ENCODE measurements around the gene PRMT7. TPM values are rescaled to one million over a fixed set of nuclear protein-coding genes. Genes with fewer than 3 reads are reported as not detected.

PRMT7 gene
- total RNA-seq, 1 donor from 2014 or later: 30.0 TPM

- H3K4me3 ChIP-seq: no peak overlapping the region
- H3K9me3 ChIP-seq: no peaks in the 10 kb centered on the region
- H3K27ac ChIP-seq: no peak overlapping the region
- H3K36me3 ChIP-seq: peaks cover 27% of the 10 kb centered on the region
- DNase-seq (no peak), ATAC-seq (no peak)
- peaks cover 25% of the 10 kb centered on the region for H3K4me1 ChIP-seq
- no peaks in the 10 kb centered on the region for H3K27me3 ChIP-seq
- intact Hi-C loops (cut with DNase I): no loop called here
- TF ChIP-seq, protein P1, sequence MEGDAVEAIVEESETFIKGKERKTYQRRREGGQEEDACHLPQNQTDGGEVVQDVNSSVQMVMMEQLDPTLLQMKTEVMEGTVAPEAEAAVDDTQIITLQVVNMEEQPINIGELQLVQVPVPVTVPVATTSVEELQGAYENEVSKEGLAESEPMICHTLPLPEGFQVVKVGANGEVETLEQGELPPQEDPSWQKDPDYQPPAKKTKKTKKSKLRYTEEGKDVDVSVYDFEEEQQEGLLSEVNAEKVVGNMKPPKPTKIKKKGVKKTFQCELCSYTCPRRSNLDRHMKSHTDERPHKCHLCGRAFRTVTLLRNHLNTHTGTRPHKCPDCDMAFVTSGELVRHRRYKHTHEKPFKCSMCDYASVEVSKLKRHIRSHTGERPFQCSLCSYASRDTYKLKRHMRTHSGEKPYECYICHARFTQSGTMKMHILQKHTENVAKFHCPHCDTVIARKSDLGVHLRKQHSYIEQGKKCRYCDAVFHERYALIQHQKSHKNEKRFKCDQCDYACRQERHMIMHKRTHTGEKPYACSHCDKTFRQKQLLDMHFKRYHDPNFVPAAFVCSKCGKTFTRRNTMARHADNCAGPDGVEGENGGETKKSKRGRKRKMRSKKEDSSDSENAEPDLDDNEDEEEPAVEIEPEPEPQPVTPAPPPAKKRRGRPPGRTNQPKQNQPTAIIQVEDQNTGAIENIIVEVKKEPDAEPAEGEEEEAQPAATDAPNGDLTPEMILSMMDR (IDR thresholded peaks at IDR 0.05): no peak
Measured at GRCh38 chr16:68313116-68313515, 2.3 kb downstream of the PRMT7 start.

GRCh38 chr16:68319185-68319908 lies 8.5 kb downstream of the PRMT7 start:
- intact Hi-C loops (cut with DNase I): no loop called here
- H3K9me3 ChIP-seq: no peaks in the 10 kb centered on the region
- no peaks in the 10 kb centered on the region for H3K4me1 ChIP-seq
- H3K27ac ChIP-seq: no peak overlapping the region
- no peak for DNase-seq
- peak; percentile 53 for ATAC-seq
- H3K27me3 ChIP-seq: no peaks in the 10 kb centered on the region
- TF ChIP-seq, protein P1 (IDR thresholded peaks at IDR 0.05): no peak
- peaks cover 44% of the 10 kb centered on the region for H3K36me3 ChIP-seq
- no peak overlapping the region for H3K4me3 ChIP-seq

GRCh38 chr16:68324336-68324735 lies 13.5 kb downstream of the PRMT7 start:
- no peaks in the 10 kb centered on the region for H3K4me1 ChIP-seq
- no peaks in the 10 kb centered on the region for H3K27me3 ChIP-seq
- TF ChIP-seq, protein P1 (IDR thresholded peaks at IDR 0.05): no peak
- no peak overlapping the region for H3K4me3 ChIP-seq
- intact Hi-C loops (cut with DNase I): no loop called here
- DNase-seq (no peak), ATAC-seq (no peak)
- H3K27ac ChIP-seq: no peak overlapping the region
- no peaks in the 10 kb centered on the region for H3K9me3 ChIP-seq
- peaks cover 34% of the 10 kb centered on the region for H3K36me3 ChIP-seq

DNA sequence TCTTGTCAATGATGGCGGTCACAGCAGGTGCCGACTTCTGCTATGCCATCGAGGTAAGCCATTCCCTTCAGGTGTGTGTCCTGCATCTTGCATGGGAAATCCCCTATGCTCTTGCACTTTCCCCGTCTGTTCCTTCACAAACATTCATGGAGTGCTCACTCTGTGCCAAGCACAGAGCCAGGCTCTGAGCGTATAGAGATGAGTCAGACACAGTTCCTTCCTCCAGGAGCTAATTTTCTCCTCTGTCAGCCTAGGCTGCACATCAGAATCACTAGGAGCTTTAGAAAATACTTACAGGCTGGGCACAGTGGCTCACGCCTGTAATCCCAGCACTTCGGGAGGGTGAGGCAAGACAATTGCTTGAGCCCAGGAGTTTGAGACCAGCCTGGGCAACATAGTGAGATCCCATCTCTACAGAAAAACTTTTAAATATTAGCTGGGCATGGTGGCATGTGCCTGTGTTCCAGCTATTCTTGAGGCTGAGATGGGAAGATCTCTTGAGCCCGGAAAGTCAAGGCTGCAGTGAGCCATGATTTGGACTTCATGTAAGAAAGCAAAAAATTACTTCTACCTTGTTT lies 14.1 kb downstream of the PRMT7 start:
- H3K27ac ChIP-seq: no peak overlapping the region
- intact Hi-C loops (cut with DNase I): loop anchor here (5.0 kb wide), 1 partner anchor 63 kb away; the partner anchor contains the start of gene SLC7A6
- no peak overlapping the region for H3K4me3 ChIP-seq
- no peaks in the 10 kb centered on the region for H3K27me3 ChIP-seq
- no peaks in the 10 kb centered on the region for H3K9me3 ChIP-seq
- H3K36me3 ChIP-seq: peaks cover 34% of the 10 kb centered on the region
- no peak for DNase-seq
- no peaks in the 10 kb centered on the region for H3K4me1 ChIP-seq
- TF ChIP-seq, protein P1 (IDR thresholded peaks at IDR 0.05): no peak
- no peak for ATAC-seq

DNA sequence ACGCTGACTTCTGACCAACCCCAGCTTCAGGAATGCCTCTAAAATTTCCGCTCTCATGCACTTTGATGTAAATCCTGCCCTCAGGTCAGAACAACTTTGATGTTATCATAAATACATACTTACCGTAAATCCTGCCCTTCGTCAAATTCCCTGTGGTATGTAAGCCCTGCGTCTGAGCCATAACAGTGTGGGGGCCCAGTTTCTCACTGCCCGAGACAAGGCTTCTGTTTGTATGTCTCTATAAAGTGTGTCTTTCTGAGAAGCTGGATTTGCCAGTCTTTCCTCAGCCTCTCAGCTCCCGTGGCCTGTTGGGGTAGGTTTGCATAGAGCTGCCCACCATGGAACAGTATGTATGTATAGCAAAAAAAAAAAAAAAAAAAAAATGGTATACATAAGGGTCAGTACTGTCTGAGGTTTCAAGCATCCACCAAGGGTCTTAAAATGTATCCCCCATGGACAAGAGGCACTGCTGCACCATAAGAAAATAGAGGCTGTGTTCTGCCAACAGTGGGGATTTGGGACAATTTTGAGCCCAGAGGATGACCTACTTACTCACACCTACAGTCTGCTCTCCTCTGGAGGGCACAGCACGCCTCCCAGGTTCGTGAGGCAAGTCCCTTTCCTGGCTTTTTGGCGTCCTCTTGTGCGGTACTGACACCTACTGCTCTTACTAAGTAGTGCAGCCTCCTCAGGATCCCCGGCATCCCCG lies 17.5 kb downstream of the PRMT7 start:
- Histone ChIP-seq H3K36me3 (peaks cover 12% of the 10 kb centered on the region), H3K27ac (no peak overlapping the region), H3K4me3 (no peak overlapping the region), H3K4me1 (peaks cover 19% of the 10 kb centered on the region), H3K27me3 (no peaks in the 10 kb centered on the region), H3K9me3 (no peaks in the 10 kb centered on the region)
- DNase-seq (peak; percentile 81), ATAC-seq (peak; percentile 96)
- intact Hi-C loops (cut with DNase I): loop anchor here (5.0 kb wide), 1 partner anchor 66 kb away; the partner anchor contains the start of gene SLC7A6
- TF ChIP-seq, protein P1 (IDR thresholded peaks at IDR 0.05): peak; percentile 94

Measured in upper lobe of right lung (tissue), 1 donor.